Astrocyte of the cerebellum (primary cell): ENCODE data around the gene BAK1.
"Not testable (repeated sequence)": the region's sequence is repeated elsewhere in the genome, so short reads cannot be mapped to it uniquely, and the experiment has no call there.

Experiments used
- DNase-seq: peaks from one replicate; pipeline ENCODE4 v3.0.0-alpha.2; 2011; ENCODE audit warnings: low read depth
- H3K4me3 ChIP-seq: 2 replicates; pipeline ENCODE4 v1.5.1; 2011; ENCODE audit warnings: mild to moderate bottlenecking, low read depth, low read length, moderate library complexity
- CTCF ChIP-seq: IDR thresholded peaks from 2 replicates; pipeline ENCODE4 v1.5.1; 2012; ENCODE audit warnings: low read length, low read depth, moderate library complexity, mild to moderate bottlenecking; ENCODE audit errors: missing control alignments
- in situ Hi-C: cut with HindIII; loops from 2 replicates; pipeline ENCODE4 v1.10.0; 2017; ENCODE audit warnings: low sequenced_read_pairs

The BAK1 gene

GRCh38 chr6:33599413-33599938, 19.4 kb upstream of the BAK1 start:
- no peak overlapping the region for H3K4me3 ChIP-seq
- DNase-seq = no peak
- in situ Hi-C loops = no loop called here
- TF ChIP-seq CTCF = no peak

- H3K4me3 ChIP-seq = no peak overlapping the region
- TF ChIP-seq CTCF = no peak
- no peak for DNase-seq
- in situ Hi-C loops = no loop called here
These were observed 17.7 kb upstream of the BAK1 start for GRCh38 chr6:33597551-33598322.

- DNase-seq, in situ Hi-C loops: not testable (repeated sequence)
These were observed 16.8 kb upstream of the BAK1 start for GRCh38 chr6:33596894-33597293.

GRCh38 chr6:33595001-33595846, 15.1 kb upstream of the BAK1 start:
- TF ChIP-seq CTCF = no peak
- H3K4me3 ChIP-seq = no peak overlapping the region
- DNase-seq = no peak
- in situ Hi-C loops = no loop called here

More at GRCh38 chr6:33596894-33597293, 16.8 kb upstream of the BAK1 start:
- not testable (repeated sequence) for H3K4me3 ChIP-seq

- no peak for TF ChIP-seq CTCF
- DNase-seq = no peak
- H3K4me3 ChIP-seq = no peak overlapping the region
- in situ Hi-C loops = no loop called here
These were observed 13.3 kb upstream of the BAK1 start for GRCh38 chr6:33593414-33593727.

- in situ Hi-C loops = no loop called here
- DNase-seq = no peak
- no peak overlapping the region for H3K4me3 ChIP-seq
- TF ChIP-seq CTCF = no peak
These were observed 12.7 kb upstream of the BAK1 start for GRCh38 chr6:33592595-33593413.
